Epithelial cell of proximal tubule (primary cell): ENCODE results near the gene CDON. TPM values are rescaled to one million over a fixed set of nuclear protein-coding genes. Genes with fewer than 3 reads are reported as not detected.
"Not testable (repeated sequence)": the region's sequence is repeated elsewhere in the genome, so short reads cannot be mapped to it uniquely, and the experiment has no call there.

Source experiments
- DNase-seq: peaks from one replicate; pipeline ENCODE4 v3.0.0-alpha.2; 2011; ENCODE audit warnings: low read depth
- H3K4me3 ChIP-seq: 2 replicates; pipeline ENCODE4 v1.5.1; 2011; ENCODE audit warnings: low read depth, mild to moderate bottlenecking, low read length
- total RNA-seq: library from RNA; depleted of rRNA; stranded (reverse); fragments of >200 nt; gene quantifications from 2 replicates; pipeline ENCODE4 v1.2.3, GENCODE V29; 2015
- TF ChIP-seq, protein P1 (sequence below): conservative IDR thresholded peaks from 2 replicates; pipeline ENCODE4 v1.5.1; 2012; ENCODE audit warnings: low read depth, mild to moderate bottlenecking, low read length

The CDON gene
- total RNA-seq, 1 donor from 2014 or later, result 4.9 TPM

DNA sequence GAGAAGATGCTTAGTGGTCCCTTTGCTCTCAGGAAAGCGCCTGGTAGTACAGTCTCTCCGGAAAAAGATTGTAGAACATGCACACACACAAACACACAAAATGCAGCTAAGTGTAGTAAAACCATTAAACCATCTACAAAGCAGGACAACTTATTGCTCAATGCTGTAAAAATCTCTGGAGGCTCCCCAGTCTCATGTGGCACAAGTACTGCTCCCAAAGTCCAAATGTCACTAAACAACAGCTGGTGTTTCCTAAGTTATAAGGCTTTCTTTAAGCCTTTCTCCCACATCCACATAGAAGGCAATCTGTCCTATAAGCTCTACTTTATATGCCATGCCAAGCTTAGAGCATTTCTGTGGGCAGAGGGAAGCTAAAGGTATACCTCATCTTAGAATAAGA lies 32.9 kb downstream of the CDON start:
- H3K4me3 ChIP-seq, result no peak overlapping the region
- no peak for DNase-seq

DNA sequence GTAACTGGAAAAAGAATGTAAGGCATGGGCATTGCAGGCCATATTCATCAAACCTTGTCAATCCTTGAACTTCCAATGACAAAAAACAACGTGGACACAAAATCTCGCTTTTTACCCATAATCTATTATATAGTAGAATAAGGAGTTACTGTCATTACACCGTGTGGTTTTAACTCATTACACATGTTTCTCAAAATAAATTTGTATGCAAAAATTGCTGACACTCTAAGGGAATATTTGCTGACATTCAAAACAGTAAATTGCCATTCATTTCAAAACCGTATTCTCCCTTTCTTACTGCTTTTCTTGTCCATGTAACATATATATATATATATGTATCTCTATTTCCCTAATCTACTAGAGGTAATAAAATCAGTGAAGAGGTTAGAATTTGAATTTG lies 33.4 kb downstream of the CDON start:
- no peak overlapping the region for H3K4me3 ChIP-seq
- DNase-seq, result no peak
- TF ChIP-seq, protein P1, sequence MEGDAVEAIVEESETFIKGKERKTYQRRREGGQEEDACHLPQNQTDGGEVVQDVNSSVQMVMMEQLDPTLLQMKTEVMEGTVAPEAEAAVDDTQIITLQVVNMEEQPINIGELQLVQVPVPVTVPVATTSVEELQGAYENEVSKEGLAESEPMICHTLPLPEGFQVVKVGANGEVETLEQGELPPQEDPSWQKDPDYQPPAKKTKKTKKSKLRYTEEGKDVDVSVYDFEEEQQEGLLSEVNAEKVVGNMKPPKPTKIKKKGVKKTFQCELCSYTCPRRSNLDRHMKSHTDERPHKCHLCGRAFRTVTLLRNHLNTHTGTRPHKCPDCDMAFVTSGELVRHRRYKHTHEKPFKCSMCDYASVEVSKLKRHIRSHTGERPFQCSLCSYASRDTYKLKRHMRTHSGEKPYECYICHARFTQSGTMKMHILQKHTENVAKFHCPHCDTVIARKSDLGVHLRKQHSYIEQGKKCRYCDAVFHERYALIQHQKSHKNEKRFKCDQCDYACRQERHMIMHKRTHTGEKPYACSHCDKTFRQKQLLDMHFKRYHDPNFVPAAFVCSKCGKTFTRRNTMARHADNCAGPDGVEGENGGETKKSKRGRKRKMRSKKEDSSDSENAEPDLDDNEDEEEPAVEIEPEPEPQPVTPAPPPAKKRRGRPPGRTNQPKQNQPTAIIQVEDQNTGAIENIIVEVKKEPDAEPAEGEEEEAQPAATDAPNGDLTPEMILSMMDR, result no peak

More for the DNA sequence above, 32.9 kb downstream of the CDON start:
- TF ChIP-seq, protein P1, result no peak

- not testable (repeated sequence) for DNase-seq, H3K4me3 ChIP-seq
These were observed 34.1 kb downstream of the CDON start for GRCh38 chr11:126028534-126028933.

DNA sequence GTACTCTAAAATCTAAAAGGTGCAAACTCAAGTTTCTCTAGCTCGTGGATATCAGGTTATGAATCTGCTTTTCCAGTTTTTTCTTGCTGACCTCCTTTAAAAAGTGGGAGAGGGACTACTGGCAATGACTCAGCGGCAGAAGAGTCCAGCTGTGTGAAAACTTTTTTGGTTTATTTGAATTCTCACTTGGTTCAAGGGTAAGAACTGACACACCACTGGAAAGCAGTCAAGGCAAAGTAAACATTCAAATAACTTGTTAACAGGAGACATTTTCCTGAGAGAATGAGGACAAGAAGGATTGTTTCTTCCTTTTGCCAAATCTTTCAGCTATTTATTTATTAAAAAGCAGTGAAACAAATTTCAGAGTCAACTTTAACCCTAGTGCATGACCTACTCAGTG lies 36.1 kb downstream of the CDON start:
- TF ChIP-seq, protein P1, result no peak
- DNase-seq, result no peak
- H3K4me3 ChIP-seq, result no peak overlapping the region

DNA sequence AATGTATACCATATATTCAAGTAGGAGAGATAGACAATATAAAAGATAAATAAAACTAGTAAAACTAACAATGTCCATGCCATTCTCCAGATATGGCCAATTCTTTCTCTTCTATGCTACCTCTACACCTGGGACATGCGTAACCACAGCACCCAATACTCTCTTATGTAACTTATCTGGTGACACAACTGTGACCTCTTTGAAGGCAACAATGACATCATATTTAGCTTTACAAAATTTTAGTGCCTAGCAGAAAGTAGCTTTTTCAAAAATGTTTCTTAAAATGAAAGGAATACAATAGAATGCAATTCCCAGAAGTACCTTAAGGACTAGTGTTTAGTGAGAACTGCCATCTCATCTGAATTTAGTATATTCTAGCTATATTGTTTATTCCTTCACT lies 36.8 kb downstream of the CDON start:
- H3K4me3 ChIP-seq, result no peak overlapping the region
- TF ChIP-seq, protein P1, result no peak
- no peak for DNase-seq

DNA sequence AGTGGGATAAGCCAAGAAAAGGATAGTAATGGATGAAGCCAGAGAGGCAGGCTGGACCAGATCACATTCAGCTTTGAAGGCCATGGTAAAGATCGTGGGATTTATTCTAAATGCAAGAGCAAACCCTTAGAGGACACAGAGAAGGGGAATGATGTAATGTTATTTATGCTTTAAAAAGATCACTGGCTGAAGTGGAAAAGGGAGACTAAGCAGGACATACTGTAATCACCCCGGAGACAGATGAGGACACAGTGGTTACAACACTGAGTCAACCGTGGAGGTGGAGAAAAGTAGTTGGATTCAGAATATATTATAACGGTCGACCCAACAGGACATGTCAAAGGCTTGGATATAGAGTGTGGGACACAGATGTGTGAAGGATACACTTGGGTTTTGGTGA lies 38.5 kb downstream of the CDON start:
- TF ChIP-seq, protein P1, result no peak
- no peak overlapping the region for H3K4me3 ChIP-seq
- DNase-seq, result no peak

DNA sequence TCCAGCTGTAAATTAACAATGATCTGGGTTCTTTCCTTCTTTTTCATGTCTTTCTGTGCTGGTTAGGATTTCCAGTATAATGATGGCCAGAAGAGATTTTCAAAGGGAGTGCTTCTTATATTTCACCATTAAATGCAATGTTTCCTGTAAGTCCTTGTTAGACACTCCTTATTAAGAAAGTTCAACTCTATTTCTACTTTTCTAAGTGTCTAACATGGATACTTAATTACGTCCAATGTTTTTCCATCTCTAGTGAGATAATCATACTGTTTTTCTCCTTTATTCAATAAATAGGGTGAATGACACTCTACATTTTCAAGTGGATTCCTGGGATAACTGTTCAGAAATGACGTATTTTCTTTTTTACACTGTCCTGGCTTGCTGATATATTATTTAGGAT lies 49.8 kb downstream of the CDON start:
- TF ChIP-seq, protein P1, result no peak
- H3K4me3 ChIP-seq, result no peak overlapping the region

GRCh38 chr11:126011754-126012153 lies 50.9 kb downstream of the CDON start:
- H3K4me3 ChIP-seq, result no peak overlapping the region
- DNase-seq, result no peak
- TF ChIP-seq, protein P1, result no peak

More for the DNA sequence above, 49.8 kb downstream of the CDON start:
- no peak for DNase-seq
